ENCODE results near the gene MATCAP1.

MATCAP1 gene

DNA sequence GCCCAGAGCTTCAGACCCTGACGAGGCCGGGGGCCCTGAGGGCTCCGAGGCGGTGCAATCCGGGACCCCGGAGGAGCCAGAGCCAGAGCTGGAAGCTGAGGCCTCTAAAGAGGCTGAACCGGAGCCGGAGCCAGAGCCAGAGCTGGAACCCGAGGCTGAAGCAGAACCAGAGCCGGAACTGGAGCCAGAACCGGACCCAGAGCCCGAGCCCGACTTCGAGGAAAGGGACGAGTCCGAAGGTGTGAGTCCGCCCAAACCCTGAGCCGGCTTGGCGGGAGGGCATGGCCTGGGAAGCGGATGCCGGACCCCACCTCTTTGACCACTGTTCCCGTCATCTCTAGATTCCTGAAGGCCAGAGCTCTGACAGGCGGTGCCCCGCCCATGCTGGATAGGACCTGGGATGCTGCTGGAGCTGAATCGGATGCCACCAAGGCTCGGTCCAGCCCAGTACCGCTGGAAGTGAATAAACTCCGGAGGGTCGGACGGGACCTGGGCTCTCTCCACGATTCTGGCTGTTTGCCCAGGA is 9.0 kb downstream of the MATCAP1 start:
- no peak for DNase-seq (ENCODE audit: low read depth in 1 of 2, low spot score in 1 of 2)

GRCh38 chr16:67173808-67174705 is 9.7 kb downstream of the MATCAP1 start:
- peak; percentile 45 to 50 for DNase-seq (ENCODE audit: low read depth in 1 of 2, low spot score in 1 of 2)

DNA sequence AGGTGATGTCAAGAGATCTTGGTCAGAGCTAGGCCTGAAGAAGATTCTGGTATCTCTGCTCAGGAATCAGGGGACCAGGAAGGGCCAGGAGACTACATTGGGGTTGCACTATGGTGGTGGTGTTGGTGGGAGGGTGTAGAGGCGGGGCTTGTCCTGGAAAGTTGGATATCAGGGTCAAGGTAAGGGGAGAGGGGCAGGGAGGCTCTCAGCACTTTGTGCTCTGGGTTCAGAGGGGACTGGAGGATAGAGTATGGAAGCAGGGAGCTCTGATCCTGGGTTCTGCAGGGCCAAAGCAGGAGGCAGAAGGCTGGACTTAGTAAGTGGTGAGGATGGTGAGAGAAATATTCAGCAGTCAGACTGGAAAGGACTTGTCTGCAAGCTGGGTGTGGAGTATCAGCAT is 10.4 kb downstream of the MATCAP1 start:
- DNase-seq (ENCODE audit: low read depth in 1 of 2, low spot score in 1 of 2): no peak

DNA sequence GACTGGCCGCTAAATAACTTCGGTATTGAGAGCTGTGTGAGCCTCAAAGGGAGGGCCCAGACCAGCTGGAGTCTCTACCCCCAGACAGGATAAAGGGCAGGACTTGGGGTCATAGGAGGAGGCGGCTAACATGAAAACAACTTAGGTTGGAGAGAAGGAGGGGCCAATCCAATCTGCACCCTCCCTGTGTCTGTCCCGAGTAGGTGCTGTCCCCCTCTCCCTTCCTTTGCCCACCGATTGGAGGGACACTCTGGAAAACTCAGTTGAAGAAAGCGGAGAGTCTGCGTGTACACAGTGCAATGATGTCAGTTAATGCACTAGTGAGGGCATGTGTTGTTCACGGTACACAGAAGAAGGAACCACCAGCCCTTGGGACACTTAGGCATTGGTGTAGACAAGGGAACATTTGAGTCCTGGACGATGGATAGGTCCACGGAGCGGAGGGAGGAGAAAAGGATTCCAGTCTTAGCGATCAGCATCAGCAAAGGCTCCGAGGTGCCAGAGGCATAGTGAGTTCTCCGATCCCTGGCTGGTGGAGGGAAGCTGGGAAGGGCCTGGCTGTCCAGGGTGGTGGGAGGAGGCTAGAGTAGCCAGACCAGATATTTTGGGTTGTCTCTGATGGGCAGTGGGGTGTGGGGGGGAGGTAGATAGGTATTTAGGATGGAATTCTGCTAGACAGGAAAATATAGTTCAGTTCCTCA is 12.7 kb downstream of the MATCAP1 start:
- DNase-seq (ENCODE audit: low read depth in 1 of 2, low spot score in 1 of 2): no peak

GRCh38 chr16:67170168-67170948 is 13.4 kb downstream of the MATCAP1 start, which contains the start of gene NOL3:
NOL3 (plus strand) TSS chr16:67170538.
- no peak for DNase-seq (ENCODE audit: low read depth in 1 of 2, low spot score in 1 of 2)

GRCh38 chr16:67169642-67170167 is 14.1 kb downstream of the MATCAP1 start:
- DNase-seq (ENCODE audit: low read depth in 1 of 2, low spot score in 1 of 2): no peak

DNA sequence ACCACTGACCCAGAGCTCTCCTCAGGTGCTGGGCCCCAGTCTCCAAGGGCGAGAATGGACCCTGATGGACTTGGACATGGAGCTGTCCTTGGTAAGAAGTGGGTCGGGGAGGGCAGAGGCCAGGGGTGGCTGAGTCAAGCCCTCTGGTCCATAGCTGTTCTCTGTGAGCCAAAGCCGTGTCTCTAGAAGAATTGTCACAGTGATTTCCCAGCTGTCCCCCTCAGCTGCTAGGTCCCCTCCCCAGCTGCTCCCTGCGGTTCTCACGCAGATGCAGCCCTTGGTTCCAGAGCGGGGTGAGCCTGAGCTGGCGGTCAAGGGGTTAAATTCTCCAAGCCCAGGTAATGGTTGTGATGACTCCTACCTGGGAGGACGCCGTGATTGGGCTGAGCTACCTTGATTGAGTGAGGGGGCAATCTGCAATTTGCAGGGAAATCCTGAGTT is 14.7 kb downstream of the MATCAP1 start:
- DNase-seq (ENCODE audit: low read depth in 1 of 2, low spot score in 1 of 2): no peak

GRCh38 chr16:67167588-67167987 is 16.2 kb downstream of the MATCAP1 start:
- DNase-seq (ENCODE audit: low read depth in 1 of 2, low spot score in 1 of 2): no peak

- DNase-seq (ENCODE audit: low read depth in 1 of 2, low spot score in 1 of 2): no peak
These were observed 17.1 kb downstream of the MATCAP1 start for GRCh38 chr16:67166598-67167168.

GRCh38 chr16:67166110-67166547 is 17.6 kb downstream of the MATCAP1 start:
- DNase-seq (ENCODE audit: low read depth in 1 of 2, low spot score in 1 of 2): no peak

DNA sequence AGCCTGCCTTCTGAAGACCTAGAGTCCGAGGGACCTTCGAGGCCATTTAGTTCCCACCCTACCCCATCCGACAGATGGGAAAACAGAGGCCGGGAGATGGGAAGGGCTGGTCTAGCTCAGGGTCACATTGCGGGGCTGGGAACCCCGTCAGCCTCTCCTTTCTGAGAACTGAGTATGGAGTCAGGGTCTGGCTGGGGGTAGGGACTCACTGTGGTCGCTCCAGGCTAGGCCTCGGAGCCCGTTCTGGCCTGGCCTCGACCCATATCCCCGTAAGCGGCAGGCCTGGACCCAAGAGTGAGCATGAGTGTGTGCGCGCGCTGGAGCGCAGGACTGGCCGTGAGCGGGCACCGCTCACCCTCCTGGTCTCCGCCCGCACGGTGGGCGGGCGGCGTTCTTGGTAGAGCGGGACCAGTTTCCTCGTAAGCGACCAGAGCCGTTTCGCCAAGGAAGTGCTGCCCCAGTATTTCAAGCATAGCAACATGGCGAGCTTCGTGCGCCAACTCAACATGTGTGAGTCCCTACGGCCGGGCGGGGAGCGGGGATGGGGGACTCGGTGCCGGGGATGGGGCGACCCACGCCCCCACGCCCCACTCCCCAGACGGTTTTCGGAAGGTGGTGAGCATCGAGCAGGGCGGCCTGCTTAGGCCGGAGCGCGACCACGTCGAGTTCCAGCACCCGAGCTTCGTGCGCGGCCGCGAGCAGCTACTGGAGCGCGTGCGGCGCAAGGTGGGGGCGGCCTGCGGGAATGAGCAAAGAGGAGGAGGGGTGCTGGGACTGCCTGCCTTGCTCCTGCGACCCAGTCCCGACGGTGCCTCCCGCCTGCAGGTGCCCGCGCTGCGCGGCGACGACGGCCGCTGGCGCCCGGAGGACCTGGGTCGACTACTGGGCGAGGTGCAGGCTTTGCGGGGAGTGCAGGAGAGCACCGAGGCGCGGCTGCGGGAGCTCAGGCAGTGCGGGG is 18.4 kb downstream of the MATCAP1 start:
- no peak for DNase-seq (ENCODE audit: low read depth in 1 of 2, low spot score in 1 of 2)

DNA sequence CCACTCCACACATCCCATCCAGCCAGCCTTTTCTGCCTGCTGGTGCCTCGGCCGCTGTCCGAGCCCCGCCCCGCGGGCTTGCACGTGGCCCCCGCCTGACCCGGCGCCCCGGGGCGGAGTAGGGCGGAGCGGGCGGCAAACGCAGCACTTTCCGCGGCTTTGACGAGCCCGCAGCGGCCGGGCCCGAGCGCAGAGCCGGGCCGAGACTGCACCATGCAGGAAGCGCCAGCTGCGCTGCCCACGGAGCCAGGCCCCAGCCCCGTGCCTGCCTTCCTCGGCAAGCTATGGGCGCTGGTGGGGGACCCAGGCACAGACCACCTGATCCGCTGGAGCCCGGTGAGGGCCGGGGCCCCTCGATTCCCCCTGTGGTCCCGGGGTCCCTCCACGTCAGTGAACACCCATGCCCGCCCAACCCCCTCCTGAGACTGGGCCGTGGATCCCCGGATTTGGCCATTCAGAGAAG is 19.1 kb downstream of the MATCAP1 start, which contains the start of gene HSF4:
Gene HSF4 (plus strand): TSS at position 147 of the 463 bp plus-strand sequence. CDS start 67 bp downstream, at position 214.
- no peak for DNase-seq (ENCODE audit: low read depth in 1 of 2, low spot score in 1 of 2)

- DNase-seq (ENCODE audit: low read depth in 1 of 2, low spot score in 1 of 2): no peak
These were observed 19.7 kb downstream of the MATCAP1 start for GRCh38 chr16:67163999-67164558.

GRCh38 chr16:67163164-67163998 is 20.4 kb downstream of the MATCAP1 start:
- no peak for DNase-seq (ENCODE audit: low read depth in 1 of 2, low spot score in 1 of 2)

- DNase-seq (ENCODE audit: low read depth in 1 of 2, low spot score in 1 of 2): no peak
These were observed 21.1 kb downstream of the MATCAP1 start for GRCh38 chr16:67162506-67163163.

- DNase-seq (ENCODE audit: low read depth in 1 of 2, low spot score in 1 of 2): no peak
These were observed 22.1 kb downstream of the MATCAP1 start for GRCh38 chr16:67161595-67162058.
